Mesenchymal stem cell (in vitro differentiated cells and primary cell): Measurements from ENCODE around the gene NPLOC4.

Source experiments
- DNase-seq: peaks from one replicate; pipeline ENCODE4 v3.0.0-alpha.2; 2013
- H2AFZ ChIP-seq: one replicate; pipeline ENCODE4 v1.6.1; 2013; ENCODE audit warnings: low read depth, mild to moderate bottlenecking, control low read depth, inconsistent platforms, low read length, moderate library complexity
- H2AK5ac ChIP-seq: 2 replicates; pipeline ENCODE4 v1.6.1; 2013; ENCODE audit warnings: low read length, moderate library complexity, mild to moderate bottlenecking, inconsistent platforms; ENCODE audit not compliant: severe bottlenecking
- H2BK120ac ChIP-seq: one replicate; pipeline ENCODE4 v1.6.1; 2013; ENCODE audit warnings: low read depth, mild to moderate bottlenecking, inconsistent platforms, low read length, moderate library complexity
- H2BK12ac ChIP-seq, 2 experiments: one replicate each; pipeline ENCODE4 v1.6.1; 2013; ENCODE audit warnings: inconsistent platforms in 2 of 2, low read length in 2 of 2, mild to moderate bottlenecking in 2 of 2, moderate library complexity in 2 of 2, control low read depth in 1 of 2
- H2BK15ac ChIP-seq: one replicate; pipeline ENCODE4 v1.6.1; 2013; ENCODE audit warnings: mild to moderate bottlenecking, low read depth, inconsistent platforms; ENCODE audit not compliant: poor library complexity, severe bottlenecking
- H2BK5ac ChIP-seq: 2 replicates; pipeline ENCODE4 v1.6.1; 2013; ENCODE audit warnings: low read depth, mild to moderate bottlenecking, low read length, control low read depth, inconsistent platforms; ENCODE audit not compliant: poor library complexity, severe bottlenecking
- H3K14ac ChIP-seq, 2 experiments: one replicate each; pipeline ENCODE4 v1.6.1; 2013; ENCODE audit warnings: inconsistent platforms in 2 of 2, low read length in 2 of 2, control low read depth in 1 of 2, mild to moderate bottlenecking in 1 of 2, moderate library complexity in 1 of 2
- H3K18ac ChIP-seq, 2 experiments: one replicate each; pipeline ENCODE4 v1.6.1; 2013; ENCODE audit warnings: inconsistent platforms in 2 of 2, low read length in 2 of 2, control low read depth in 1 of 2, low read depth in 1 of 2, mild to moderate bottlenecking in 1 of 2
- H3K23ac ChIP-seq, 2 experiments: one replicate each; pipeline ENCODE4 v1.6.1; 2013; ENCODE audit warnings: inconsistent platforms in 2 of 2, low read length in 2 of 2, mild to moderate bottlenecking in 2 of 2, moderate library complexity in 2 of 2, control low read depth in 1 of 2
- H3K27ac ChIP-seq: 2 replicates; pipeline ENCODE4 v1.5.1; 2013; ENCODE audit warnings: mild to moderate bottlenecking, moderate library complexity, low read length, control low read depth, inconsistent platforms; ENCODE audit not compliant: poor library complexity, severe bottlenecking
- H3K27me3 ChIP-seq, 2 experiments: 2 replicates each; pipeline versions ENCODE4 v1.6.1 to v1.7.0; 2013; ENCODE audit warnings: low read length in 2 of 2, mild to moderate bottlenecking in 2 of 2, moderate library complexity in 2 of 2, control low read depth in 1 of 2, inconsistent platforms in 1 of 2; ENCODE audit not compliant: control insufficient read depth in 1 of 2, insufficient read depth in 1 of 2
- H3K36me3 ChIP-seq, 2 experiments: 2 replicates each; pipeline versions ENCODE4 v1.6.1 to v1.7.0; 2013; ENCODE audit warnings: low read length in 2 of 2, control low read depth in 1 of 2, inconsistent platforms in 1 of 2, low read depth in 1 of 2, mild to moderate bottlenecking in 1 of 2; ENCODE audit not compliant: insufficient read depth in 2 of 2, control insufficient read depth in 1 of 2
- H3K4ac ChIP-seq, 2 experiments: one replicate each; pipeline ENCODE4 v1.6.1; 2013; ENCODE audit warnings: inconsistent platforms in 2 of 2, low read length in 2 of 2, mild to moderate bottlenecking in 2 of 2, moderate library complexity in 2 of 2, control low read depth in 1 of 2, low read depth in 1 of 2
- H3K4me1 ChIP-seq: 2 replicates; pipeline ENCODE4 v1.6.1; 2013; ENCODE audit warnings: low read depth, low read length, control low read depth; ENCODE audit not compliant: control insufficient read depth, insufficient read depth
- H3K4me2 ChIP-seq: 2 replicates; pipeline ENCODE4 v1.6.1; 2013; ENCODE audit warnings: low read length, mild to moderate bottlenecking, inconsistent platforms; ENCODE audit not compliant: poor library complexity, severe bottlenecking
- H3K4me3 ChIP-seq, 2 experiments: 2 replicates each; pipeline versions ENCODE4 v1.5.1 to v1.7.0; 2013; ENCODE audit warnings: low read length in 2 of 2, mild to moderate bottlenecking in 2 of 2, control low read depth in 1 of 2, low read depth in 1 of 2; ENCODE audit not compliant: insufficient read depth in 1 of 2
- H3K79me1 ChIP-seq: replicated peaks from 2 replicates; pipeline ENCODE4 v1.6.1; 2013; ENCODE audit warnings: mild to moderate bottlenecking, control low read depth, low read length, inconsistent platforms; ENCODE audit not compliant: poor library complexity, severe bottlenecking
- H3K9ac ChIP-seq: 2 replicates; pipeline ENCODE4 v1.7.0; 2013; ENCODE audit warnings: mild to moderate bottlenecking, low read length, moderate library complexity
- H3K9me3 ChIP-seq: 2 replicates; pipeline ENCODE4 v1.7.0; 2013; ENCODE audit warnings: mild to moderate bottlenecking, low read length; ENCODE audit not compliant: control insufficient read depth
- H4K8ac ChIP-seq: one replicate; pipeline ENCODE4 v1.6.1; 2013; ENCODE audit warnings: inconsistent platforms, mild to moderate bottlenecking, low read length, moderate library complexity
- H4K91ac ChIP-seq: one replicate; pipeline ENCODE4 v1.6.1; 2013; ENCODE audit warnings: mild to moderate bottlenecking, low read length, inconsistent platforms
- WGBS: methylation state at CpG from one replicate; pipeline ENCODE4 v1.1.7; 2013; ENCODE audit warnings: mixed read lengths; 5-methylcytosine and 5-hydroxymethylcytosine counted together

The NPLOC4 gene

DNA sequence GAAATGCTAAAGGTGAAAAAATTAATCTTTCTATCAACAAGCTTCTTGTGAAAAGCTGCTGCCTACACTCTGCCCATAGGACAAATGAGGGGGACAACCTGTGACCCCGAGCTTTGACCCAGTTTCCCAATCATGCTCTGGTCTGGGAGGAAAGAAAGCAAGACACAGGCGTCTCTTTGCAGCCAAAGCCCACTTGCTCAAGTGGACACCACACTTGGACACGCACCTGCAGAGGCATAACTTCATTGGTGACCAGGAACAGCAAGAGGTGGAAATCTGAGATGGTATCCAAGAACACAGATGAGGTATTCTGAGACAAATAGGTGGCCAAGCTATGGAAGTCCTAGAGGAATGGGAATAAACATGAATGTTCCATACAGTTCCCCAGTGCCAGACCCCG, 69.7 kb downstream of the NPLOC4 start:
- no peak overlapping the region for H2AFZ ChIP-seq
- peak overlapping the region in 1 of 2 experiments; percentile 37 for H3K4ac ChIP-seq
- peak overlapping the region; percentile 75 to 76 for H2BK12ac ChIP-seq
- no peak for DNase-seq
- peaks cover 39% of the 10 kb centered on the region for H3K4me1 ChIP-seq
- peak overlapping the region; percentile 83 for H2BK5ac ChIP-seq
- WGBS = 56% methylated on average over 4 of the region's 4 CpGs
- H3K4me2 ChIP-seq = peak overlapping the region; percentile 15
- peak overlapping the region; percentile 82 for H2BK120ac ChIP-seq
- peak overlapping the region; percentile 50 for H3K9ac ChIP-seq
- H4K8ac ChIP-seq = no peak overlapping the region
- peak overlapping the region in 1 of 2 experiments; percentile 79 for H3K14ac ChIP-seq
- peak overlapping the region; percentile 83 for H4K91ac ChIP-seq
- H3K18ac ChIP-seq = peak overlapping the region; percentile 59 to 89
- peak overlapping the region; percentile 56 for H2BK15ac ChIP-seq
- no peaks in the 10 kb centered on the region for H3K27me3 ChIP-seq
- peak overlapping the region in 1 of 2 experiments; percentile 35 for H3K4me3 ChIP-seq
- no peak overlapping the region for H3K23ac ChIP-seq
- H2AK5ac ChIP-seq = peak overlapping the region; percentile 99
- peaks cover 59 to 81% of the 10 kb centered on the region in 2 experiments for H3K36me3 ChIP-seq
- peaks cover 31% of the 10 kb centered on the region for H3K79me1 ChIP-seq
- peak overlapping the region; percentile 97 for H3K27ac ChIP-seq
- H3K9me3 ChIP-seq = no peaks in the 10 kb centered on the region

DNA sequence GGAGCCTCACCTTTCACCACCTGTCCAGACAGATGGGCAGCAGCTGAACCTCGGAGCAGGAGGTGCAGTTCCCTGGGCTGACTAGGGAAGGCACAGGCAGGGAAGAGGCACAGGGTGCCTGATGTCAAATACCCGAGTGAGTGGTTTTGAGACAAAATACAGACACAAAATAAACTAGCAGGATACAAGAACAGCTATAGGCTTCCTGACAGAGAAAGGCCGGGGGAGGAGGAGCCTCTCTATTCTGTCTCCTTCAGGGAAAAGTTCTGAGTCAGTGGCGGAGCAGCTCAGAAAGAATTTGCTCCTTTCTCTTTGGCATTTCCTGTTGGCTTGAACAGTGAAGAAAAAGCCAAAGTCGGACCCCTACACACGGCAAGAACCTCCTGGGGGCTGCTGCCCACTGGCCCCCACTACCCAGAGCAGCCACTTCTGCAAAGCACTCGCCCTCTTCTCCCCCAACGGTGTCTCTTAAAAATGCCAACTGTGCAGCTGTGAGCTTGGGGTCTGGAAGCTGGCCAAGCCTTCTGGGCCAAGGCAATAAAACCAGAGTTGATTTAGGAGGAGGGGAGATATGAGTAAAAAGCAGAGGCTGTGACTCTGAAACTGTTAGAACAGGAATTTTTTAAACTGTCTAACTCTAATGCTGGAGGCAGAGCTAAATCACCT, 70.3 kb downstream of the NPLOC4 start:
- Histone ChIP-seq H3K9ac (peak overlapping the region; percentile 50), H4K8ac (peak overlapping the region; percentile 16), H3K14ac (no peak overlapping the region), H2AFZ (no peak overlapping the region), H3K4me3 (peak overlapping the region in 1 of 2 experiments; percentile 35), H3K23ac (no peak overlapping the region), H2AK5ac (peak overlapping the region; percentile 12), H3K4me2 (peak overlapping the region; percentile 37), H3K18ac (peak overlapping the region; percentile 41 to 58), H3K4ac (peak overlapping the region; percentile 37 to 49), H2BK15ac (no peak overlapping the region), H3K27me3 (no peaks in the 10 kb centered on the region), H2BK12ac (peak overlapping the region in 1 of 2 experiments; percentile 75), H3K36me3 (peaks cover 60 to 79% of the 10 kb centered on the region in 2 experiments), H4K91ac (no peak overlapping the region), H3K79me1 (peaks cover 28% of the 10 kb centered on the region), H3K9me3 (no peaks in the 10 kb centered on the region), H3K4me1 (peaks cover 39% of the 10 kb centered on the region), H2BK120ac (no peak overlapping the region), H3K27ac (peak overlapping the region; percentile 97), H2BK5ac (peak overlapping the region; percentile 79)
- 0% methylated on average over 6 of the region's 8 CpGs for WGBS
- peak; percentile 97 for DNase-seq

DNA sequence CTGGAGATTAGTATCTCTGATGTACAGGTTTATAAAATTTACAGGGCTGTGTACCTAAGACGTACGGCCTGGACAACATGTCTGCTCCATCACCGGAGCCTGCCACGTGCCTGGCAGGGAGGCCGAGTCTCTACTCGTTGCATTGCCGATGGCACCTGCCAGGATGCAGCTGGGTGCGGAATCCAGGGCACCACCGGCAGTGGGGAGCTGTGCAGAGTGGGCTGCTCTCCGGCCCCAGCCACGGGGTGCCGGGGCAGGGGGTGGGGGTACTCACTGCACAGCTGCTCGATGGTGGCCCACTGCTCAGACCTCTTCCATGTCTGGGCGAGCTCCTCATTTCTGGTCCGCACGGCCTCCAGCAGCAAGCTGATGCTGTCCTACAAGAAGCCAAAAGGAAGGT, 71.7 kb downstream of the NPLOC4 start:
- no peaks in the 10 kb centered on the region for H3K27me3 ChIP-seq
- H3K4me2 ChIP-seq = no peak overlapping the region
- peak overlapping the region; percentile 85 for H4K91ac ChIP-seq
- H3K14ac ChIP-seq = no peak overlapping the region
- no peak overlapping the region for H3K23ac ChIP-seq
- H3K4me1 ChIP-seq = peaks cover 37% of the 10 kb centered on the region
- H3K36me3 ChIP-seq = peaks cover 55 to 77% of the 10 kb centered on the region in 2 experiments
- H2BK15ac ChIP-seq = no peak overlapping the region
- DNase-seq = no peak
- H4K8ac ChIP-seq = no peak overlapping the region
- H2BK120ac ChIP-seq = peak overlapping the region; percentile 64
- peak overlapping the region; percentile 57 for H3K9ac ChIP-seq
- peak overlapping the region in 1 of 2 experiments; percentile 66 for H3K18ac ChIP-seq
- H3K27ac ChIP-seq = peak overlapping the region; percentile 97
- peak overlapping the region; percentile 23 to 94 for H2BK12ac ChIP-seq
- H2AK5ac ChIP-seq = peak overlapping the region; percentile 94
- H3K4ac ChIP-seq = peak overlapping the region in 1 of 2 experiments; percentile 35
- no peaks in the 10 kb centered on the region for H3K9me3 ChIP-seq
- 98% methylated on average over 16 of the region's 16 CpGs for WGBS
- peaks cover 17% of the 10 kb centered on the region for H3K79me1 ChIP-seq
- H2AFZ ChIP-seq = no peak overlapping the region
- H2BK5ac ChIP-seq = no peak overlapping the region
- no peak overlapping the region for H3K4me3 ChIP-seq

DNA sequence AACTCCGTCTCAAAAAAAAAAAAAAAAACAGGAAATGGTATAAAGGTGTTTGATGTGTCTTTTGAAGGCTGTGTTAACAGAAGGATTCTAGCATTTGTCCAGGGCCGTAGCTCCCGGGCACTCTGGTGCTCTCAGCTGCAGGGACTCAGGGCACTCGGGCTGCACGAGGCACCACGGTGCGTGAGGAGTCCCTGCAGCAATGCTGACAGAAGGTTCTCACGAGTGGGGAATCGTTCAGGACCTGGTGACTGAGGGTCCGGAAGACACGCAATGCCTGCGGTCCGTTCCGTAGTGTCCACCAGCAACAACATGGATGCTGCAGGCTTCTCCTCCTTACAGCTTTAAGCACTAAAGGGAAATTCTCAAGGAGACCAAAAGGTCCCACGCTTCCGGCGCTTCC, 72.1 kb downstream of the NPLOC4 start:
- no peak for DNase-seq
- H3K79me1 ChIP-seq = peaks cover 12% of the 10 kb centered on the region
- no peak overlapping the region for H3K4me3 ChIP-seq
- peak overlapping the region in 1 of 2 experiments; percentile 81 for H2BK12ac ChIP-seq
- no peaks in the 10 kb centered on the region for H3K27me3 ChIP-seq
- no peak overlapping the region for H3K23ac ChIP-seq
- H3K27ac ChIP-seq = peak overlapping the region; percentile 97
- H3K9ac ChIP-seq = peak overlapping the region; percentile 57
- peaks cover 53 to 77% of the 10 kb centered on the region in 2 experiments for H3K36me3 ChIP-seq
- H3K4me2 ChIP-seq = no peak overlapping the region
- H4K91ac ChIP-seq = no peak overlapping the region
- H2AK5ac ChIP-seq = peak overlapping the region; percentile 94
- H2BK5ac ChIP-seq = no peak overlapping the region
- no peak overlapping the region for H2BK120ac ChIP-seq
- no peaks in the 10 kb centered on the region for H3K9me3 ChIP-seq
- WGBS = 98% methylated on average over 17 of the region's 17 CpGs
- H3K18ac ChIP-seq = peak overlapping the region in 1 of 2 experiments; percentile 13
- H3K14ac ChIP-seq = no peak overlapping the region
- peak overlapping the region; percentile 33 for H2BK15ac ChIP-seq
- H4K8ac ChIP-seq = no peak overlapping the region
- peaks cover 36% of the 10 kb centered on the region for H3K4me1 ChIP-seq
- H3K4ac ChIP-seq = no peak overlapping the region
- no peak overlapping the region for H2AFZ ChIP-seq
